Effector memory CD4-positive, alpha-beta T cell (primary cell): ENCODE measurements around the gene MCEMP1.

ENCODE experiments used
- DNase-seq, 3 donors: peaks; one replicate each; pipeline ENCODE4 v3.0.0-alpha.2; 2020
- H3K27ac ChIP-seq: 2 replicates; pipeline ENCODE4 v1.7.0; 2013; ENCODE audit warnings: mild to moderate bottlenecking, low read length, moderate library complexity; ENCODE audit not compliant: insufficient read depth, poor library complexity, severe bottlenecking
- H3K27me3 ChIP-seq: replicated peaks from 2 replicates; pipeline ENCODE4 v1.7.0; 2013; ENCODE audit warnings: mild to moderate bottlenecking, low read length; ENCODE audit not compliant: insufficient read depth, control insufficient read depth, poor library complexity, severe bottlenecking
- H3K36me3 ChIP-seq: 2 replicates; pipeline ENCODE4 v1.7.0; 2013; ENCODE audit warnings: mild to moderate bottlenecking, low read length, moderate library complexity; ENCODE audit not compliant: control insufficient read depth, insufficient read depth
- H3K4me1 ChIP-seq: 2 replicates; pipeline ENCODE4 v1.7.0; 2013; ENCODE audit warnings: low read length, mild to moderate bottlenecking; ENCODE audit not compliant: control insufficient read depth, insufficient read depth, poor library complexity, severe bottlenecking
- H3K4me3 ChIP-seq: 2 replicates; pipeline ENCODE4 v1.7.0; 2013; ENCODE audit warnings: low read length, low read depth, mild to moderate bottlenecking; ENCODE audit not compliant: insufficient read depth, poor library complexity, severe bottlenecking
- H3K9me3 ChIP-seq: 2 replicates; pipeline ENCODE4 v1.7.0; 2013; ENCODE audit warnings: mild to moderate bottlenecking, low read length, moderate library complexity; ENCODE audit not compliant: control insufficient read depth

MCEMP1 gene

DNA sequence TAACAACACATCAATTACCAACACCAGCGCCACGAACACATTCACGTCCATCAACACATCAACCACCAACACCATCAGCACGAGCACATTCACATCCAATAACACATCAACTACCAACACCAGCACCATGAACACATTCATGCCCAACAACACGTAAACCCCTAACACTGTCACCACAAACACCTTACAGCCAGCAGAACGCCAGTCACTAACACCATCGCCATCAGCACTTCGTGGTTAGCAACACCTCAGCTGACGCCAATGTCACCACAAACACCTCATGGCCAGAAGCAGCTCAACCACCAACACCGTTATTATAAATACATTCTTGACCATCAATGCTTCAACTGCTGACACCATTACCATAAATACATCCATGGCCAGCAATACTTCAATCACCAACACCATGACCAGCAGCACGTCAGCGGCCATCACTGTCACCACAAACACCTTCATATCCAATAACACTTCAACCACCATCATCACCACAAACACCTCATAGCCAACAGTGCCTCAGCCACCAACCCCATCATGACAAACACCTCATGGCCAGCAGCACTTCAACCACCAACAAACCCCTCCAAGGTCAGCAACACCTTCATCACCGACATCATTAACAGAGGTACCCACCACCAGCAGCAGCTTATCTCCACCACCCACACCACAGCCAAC is 15.7 kb downstream of the MCEMP1 start:
- Histone ChIP-seq H3K27me3 (no peaks in the 10 kb centered on the region), H3K4me3 (no peak overlapping the region), H3K27ac (no peak overlapping the region), H3K36me3 (no peaks in the 10 kb centered on the region), H3K4me1 (no peaks in the 10 kb centered on the region), H3K9me3 (no peaks in the 10 kb centered on the region)
- DNase-seq, result no peak

DNA sequence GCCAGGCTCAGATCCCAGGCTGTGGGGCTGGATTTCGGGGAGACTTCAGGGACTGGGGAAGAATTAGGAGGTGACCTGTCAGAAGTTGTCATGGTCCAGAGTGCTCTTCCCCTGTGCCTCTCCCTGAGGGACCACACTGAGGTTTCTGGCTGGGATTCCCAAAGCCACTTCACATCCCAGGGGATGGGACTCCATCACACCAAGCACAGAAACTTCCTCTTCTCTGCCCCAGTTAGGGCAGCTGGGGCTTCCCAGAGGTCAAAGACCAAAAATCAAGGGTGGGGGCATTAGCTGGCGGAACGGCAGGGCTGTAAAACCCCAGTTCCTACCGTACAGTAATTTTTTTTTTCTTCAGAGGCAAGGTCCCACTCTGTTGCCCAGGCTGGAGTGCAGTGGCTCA is 17.6 kb downstream of the MCEMP1 start:
- no peaks in the 10 kb centered on the region for H3K27me3 ChIP-seq
- H3K27ac ChIP-seq, result no peak overlapping the region
- H3K36me3 ChIP-seq, result no peaks in the 10 kb centered on the region
- no peaks in the 10 kb centered on the region for H3K9me3 ChIP-seq
- no peaks in the 10 kb centered on the region for H3K4me1 ChIP-seq
- DNase-seq, result no peak
- no peak overlapping the region for H3K4me3 ChIP-seq

- Histone ChIP-seq H3K36me3 (no peaks in the 10 kb centered on the region), H3K9me3 (no peaks in the 10 kb centered on the region), H3K27ac (no peak overlapping the region), H3K27me3 (no peaks in the 10 kb centered on the region), H3K4me1 (no peaks in the 10 kb centered on the region), H3K4me3 (no peak overlapping the region)
- DNase-seq, result no peak
These were observed 20.9 kb downstream of the MCEMP1 start for GRCh38 chr19:7697721-7698287.

GRCh38 chr19:7698583-7698982 is 21.7 kb downstream of the MCEMP1 start:
- DNase-seq, result no peak
- Histone ChIP-seq H3K4me1 (no peaks in the 10 kb centered on the region), H3K27me3 (no peaks in the 10 kb centered on the region), H3K27ac (no peak overlapping the region), H3K9me3 (no peaks in the 10 kb centered on the region), H3K4me3 (no peak overlapping the region), H3K36me3 (no peaks in the 10 kb centered on the region)

GRCh38 chr19:7699003-7699402 is 22.1 kb downstream of the MCEMP1 start:
- no peaks in the 10 kb centered on the region for H3K27me3 ChIP-seq
- no peaks in the 10 kb centered on the region for H3K4me1 ChIP-seq
- H3K9me3 ChIP-seq, result no peaks in the 10 kb centered on the region
- no peak overlapping the region for H3K4me3 ChIP-seq
- H3K36me3 ChIP-seq, result no peaks in the 10 kb centered on the region
- DNase-seq, result no peak
- H3K27ac ChIP-seq, result no peak overlapping the region

- H3K9me3 ChIP-seq, result no peaks in the 10 kb centered on the region
- no peaks in the 10 kb centered on the region for H3K27me3 ChIP-seq
- no peaks in the 10 kb centered on the region for H3K4me1 ChIP-seq
- no peak overlapping the region for H3K27ac ChIP-seq
- H3K4me3 ChIP-seq, result no peak overlapping the region
- H3K36me3 ChIP-seq, result no peaks in the 10 kb centered on the region
- DNase-seq, result no peak
These were observed 22.8 kb downstream of the MCEMP1 start for GRCh38 chr19:7699417-7700401.

DNA sequence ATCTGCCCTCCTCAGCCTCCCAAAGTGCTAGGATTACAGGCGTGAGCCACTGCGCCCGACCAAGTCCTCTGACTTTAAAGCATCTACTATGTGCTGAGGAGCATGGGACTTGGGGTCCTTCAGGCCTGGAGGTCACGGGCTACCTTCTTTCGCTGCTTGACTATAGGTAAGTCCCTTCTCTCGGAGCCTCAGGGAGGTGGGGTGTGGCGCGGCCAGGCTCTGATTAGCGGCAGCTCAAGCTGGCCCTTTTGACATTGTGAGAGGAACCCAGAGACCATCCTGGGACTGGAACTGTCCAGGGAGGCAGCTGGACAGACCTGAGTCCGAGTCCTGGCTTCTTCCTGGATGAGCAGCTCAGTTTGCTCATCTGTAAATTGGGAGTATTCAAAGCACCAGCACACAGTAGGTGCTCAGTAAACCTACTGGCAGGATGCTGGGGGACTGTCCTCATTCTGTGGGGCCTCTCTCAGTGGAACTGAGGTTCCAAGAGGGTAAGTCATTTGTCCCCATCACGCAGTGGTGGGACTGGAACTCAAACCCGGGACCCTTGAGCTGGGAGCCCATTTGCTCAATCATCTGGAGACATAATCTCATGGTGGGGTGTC is 24.3 kb downstream of the MCEMP1 start:
- no peak overlapping the region for H3K4me3 ChIP-seq
- DNase-seq, result no peak
- no peak overlapping the region for H3K27ac ChIP-seq
- H3K9me3 ChIP-seq, result no peaks in the 10 kb centered on the region
- no peaks in the 10 kb centered on the region for H3K36me3 ChIP-seq
- peaks cover 6% of the 10 kb centered on the region for H3K4me1 ChIP-seq
- H3K27me3 ChIP-seq, result no peaks in the 10 kb centered on the region

GRCh38 chr19:7701654-7702457 is 25.0 kb downstream of the MCEMP1 start, which contains the start of gene FCER2:
TSS of gene FCER2 (minus strand) at chr19:7702131. CDS start at chr19:7699760, 2,371 bp downstream.
- no peaks in the 10 kb centered on the region for H3K36me3 ChIP-seq

GRCh38 chr19:7703332-7703731 is 26.4 kb downstream of the MCEMP1 start:
- H3K4me3 ChIP-seq, result no peak overlapping the region
- no peaks in the 10 kb centered on the region for H3K9me3 ChIP-seq

More at GRCh38 chr19:7701654-7702457, 25.0 kb downstream of the MCEMP1 start, which contains the start of gene FCER2:
- DNase-seq, result no peak
- Histone ChIP-seq H3K9me3 (no peaks in the 10 kb centered on the region), H3K4me3 (no peak within 1 kb of the TSS), H3K4me1 (peaks cover 14% of the 10 kb centered on the region), H3K27me3 (no peaks in the 10 kb centered on the region), H3K27ac (no peak within 1 kb of the TSS)

More at GRCh38 chr19:7703332-7703731, 26.4 kb downstream of the MCEMP1 start:
- Histone ChIP-seq H3K36me3 (no peaks in the 10 kb centered on the region), H3K4me1 (peaks cover 20% of the 10 kb centered on the region), H3K27me3 (no peaks in the 10 kb centered on the region), H3K27ac (no peak overlapping the region)
- no peak for DNase-seq
